ENCODE data around the gene FOXF1.

The FOXF1 gene

GRCh38 chr16:86540894-86541293 lies 30.6 kb downstream of the FOXF1 start:
- Histone ChIP-seq H3K9me3 (ENCODE audit: control insufficient read depth, low read length) (no peaks in the 10 kb centered on the region), H3K36me3 (ENCODE audit: control insufficient read depth, insufficient read depth, low read length) (no peaks in the 10 kb centered on the region), H3K9ac (no peak overlapping the region), H3K4me3 (ENCODE audit: low read depth, low read length) (no peak overlapping the region), H3K4me1 (no peaks in the 10 kb centered on the region), H3K79me2 (peaks cover 2% of the 10 kb centered on the region), H3K27me3 (ENCODE audit: control insufficient read depth, insufficient read depth, low read length) (no peaks in the 10 kb centered on the region), H3K4me2 (ENCODE audit: low read length) (no peak overlapping the region), H3K27ac (no peak overlapping the region), H2AFZ (no peak overlapping the region)
- no peak for TF ChIP-seq CTCF (IDR thresholded peaks at IDR 0.05)

- Histone ChIP-seq H3K4me2 (ENCODE audit: low read length) (no peak overlapping the region), H3K4me1 (no peaks in the 10 kb centered on the region), H3K9ac (no peak overlapping the region), H3K27ac (no peak overlapping the region), H3K9me3 (ENCODE audit: control insufficient read depth, low read length) (no peaks in the 10 kb centered on the region), H3K36me3 (ENCODE audit: control insufficient read depth, insufficient read depth, low read length) (no peaks in the 10 kb centered on the region), H3K4me3 (ENCODE audit: low read depth, low read length) (no peak overlapping the region), H3K27me3 (ENCODE audit: control insufficient read depth, insufficient read depth, low read length) (no peaks in the 10 kb centered on the region), H2AFZ (no peak overlapping the region), H3K79me2 (peaks cover 2% of the 10 kb centered on the region)
- TF ChIP-seq CTCF (IDR thresholded peaks at IDR 0.05) = no peak
Observed at GRCh38 chr16:86541560-86541959, 31.2 kb downstream of the FOXF1 start.

- no peak overlapping the region for H2AFZ ChIP-seq
- H3K79me2 ChIP-seq = peaks cover 2% of the 10 kb centered on the region
- no peaks in the 10 kb centered on the region for H3K4me1 ChIP-seq
- H3K9me3 ChIP-seq (ENCODE audit: control insufficient read depth, low read length) = no peaks in the 10 kb centered on the region
- H3K27ac ChIP-seq = no peak overlapping the region
- no peak for TF ChIP-seq CTCF (IDR thresholded peaks at IDR 0.05)
- H3K4me3 ChIP-seq (ENCODE audit: low read depth, low read length) = no peak overlapping the region
- no peaks in the 10 kb centered on the region for H3K27me3 ChIP-seq (ENCODE audit: control insufficient read depth, insufficient read depth, low read length)
- H3K4me2 ChIP-seq (ENCODE audit: low read length) = no peak overlapping the region
- H3K9ac ChIP-seq = no peak overlapping the region
- no peaks in the 10 kb centered on the region for H3K36me3 ChIP-seq (ENCODE audit: control insufficient read depth, insufficient read depth, low read length)
Observed at GRCh38 chr16:86542756-86543750, 32.7 kb downstream of the FOXF1 start.

GRCh38 chr16:86545481-86545880 lies 35.2 kb downstream of the FOXF1 start:
- no peak for TF ChIP-seq CTCF (IDR thresholded peaks at IDR 0.05)
- no peak overlapping the region for H3K4me3 ChIP-seq (ENCODE audit: low read depth, low read length)
- no peaks in the 10 kb centered on the region for H3K27me3 ChIP-seq (ENCODE audit: control insufficient read depth, insufficient read depth, low read length)
- H3K36me3 ChIP-seq (ENCODE audit: control insufficient read depth, insufficient read depth, low read length) = no peaks in the 10 kb centered on the region
- peaks cover 2% of the 10 kb centered on the region for H3K79me2 ChIP-seq
- H3K9ac ChIP-seq = no peak overlapping the region
- no peak overlapping the region for H3K27ac ChIP-seq
- H3K4me2 ChIP-seq (ENCODE audit: low read length) = no peak overlapping the region
- H3K4me1 ChIP-seq = no peaks in the 10 kb centered on the region
- H2AFZ ChIP-seq = no peak overlapping the region
- H3K9me3 ChIP-seq (ENCODE audit: control insufficient read depth, low read length) = no peaks in the 10 kb centered on the region

All from parathyroid adenoma (tissue), 2 donors.